Mesenchymal stem cell (in vitro differentiated cells and primary cell): Measurements from ENCODE around the gene RCAN3.
A peak's percentile ranks its signal among the peaks of the same experiment; 100 is the strongest.

Experiments
- DNase-seq: peaks from one replicate; pipeline ENCODE4 v3.0.0-alpha.2; 2013
- H2AFZ ChIP-seq: one replicate; pipeline ENCODE4 v1.6.1; 2013; ENCODE audit warnings: low read depth, mild to moderate bottlenecking, control low read depth, inconsistent platforms, low read length, moderate library complexity
- H2AK5ac ChIP-seq: 2 replicates; pipeline ENCODE4 v1.6.1; 2013; ENCODE audit warnings: low read length, moderate library complexity, mild to moderate bottlenecking, inconsistent platforms; ENCODE audit not compliant: severe bottlenecking
- H2BK120ac ChIP-seq: one replicate; pipeline ENCODE4 v1.6.1; 2013; ENCODE audit warnings: low read depth, mild to moderate bottlenecking, inconsistent platforms, low read length, moderate library complexity
- H2BK12ac ChIP-seq, 2 experiments: one replicate each; pipeline ENCODE4 v1.6.1; 2013; ENCODE audit warnings: inconsistent platforms in 2 of 2, low read length in 2 of 2, mild to moderate bottlenecking in 2 of 2, moderate library complexity in 2 of 2, control low read depth in 1 of 2
- H2BK15ac ChIP-seq: one replicate; pipeline ENCODE4 v1.6.1; 2013; ENCODE audit warnings: mild to moderate bottlenecking, low read depth, inconsistent platforms; ENCODE audit not compliant: poor library complexity, severe bottlenecking
- H2BK5ac ChIP-seq: 2 replicates; pipeline ENCODE4 v1.6.1; 2013; ENCODE audit warnings: low read depth, mild to moderate bottlenecking, low read length, control low read depth, inconsistent platforms; ENCODE audit not compliant: poor library complexity, severe bottlenecking
- H3K14ac ChIP-seq, 2 experiments: one replicate each; pipeline ENCODE4 v1.6.1; 2013; ENCODE audit warnings: inconsistent platforms in 2 of 2, low read length in 2 of 2, control low read depth in 1 of 2, mild to moderate bottlenecking in 1 of 2, moderate library complexity in 1 of 2
- H3K18ac ChIP-seq, 2 experiments: one replicate each; pipeline ENCODE4 v1.6.1; 2013; ENCODE audit warnings: inconsistent platforms in 2 of 2, low read length in 2 of 2, control low read depth in 1 of 2, low read depth in 1 of 2, mild to moderate bottlenecking in 1 of 2
- H3K23ac ChIP-seq, 2 experiments: one replicate each; pipeline ENCODE4 v1.6.1; 2013; ENCODE audit warnings: inconsistent platforms in 2 of 2, low read length in 2 of 2, mild to moderate bottlenecking in 2 of 2, moderate library complexity in 2 of 2, control low read depth in 1 of 2
- H3K27ac ChIP-seq: 2 replicates; pipeline ENCODE4 v1.5.1; 2013; ENCODE audit warnings: mild to moderate bottlenecking, moderate library complexity, low read length, control low read depth, inconsistent platforms; ENCODE audit not compliant: poor library complexity, severe bottlenecking
- H3K27me3 ChIP-seq, 2 experiments: 2 replicates each; pipeline versions ENCODE4 v1.6.1 to v1.7.0; 2013; ENCODE audit warnings: low read length in 2 of 2, mild to moderate bottlenecking in 2 of 2, moderate library complexity in 2 of 2, control low read depth in 1 of 2, inconsistent platforms in 1 of 2; ENCODE audit not compliant: control insufficient read depth in 1 of 2, insufficient read depth in 1 of 2
- H3K36me3 ChIP-seq, 2 experiments: 2 replicates each; pipeline versions ENCODE4 v1.6.1 to v1.7.0; 2013; ENCODE audit warnings: low read length in 2 of 2, control low read depth in 1 of 2, inconsistent platforms in 1 of 2, low read depth in 1 of 2, mild to moderate bottlenecking in 1 of 2; ENCODE audit not compliant: insufficient read depth in 2 of 2, control insufficient read depth in 1 of 2
- H3K4ac ChIP-seq, 2 experiments: one replicate each; pipeline ENCODE4 v1.6.1; 2013; ENCODE audit warnings: inconsistent platforms in 2 of 2, low read length in 2 of 2, mild to moderate bottlenecking in 2 of 2, moderate library complexity in 2 of 2, control low read depth in 1 of 2, low read depth in 1 of 2
- H3K4me1 ChIP-seq: 2 replicates; pipeline ENCODE4 v1.6.1; 2013; ENCODE audit warnings: low read depth, low read length, control low read depth; ENCODE audit not compliant: control insufficient read depth, insufficient read depth
- H3K4me2 ChIP-seq: 2 replicates; pipeline ENCODE4 v1.6.1; 2013; ENCODE audit warnings: low read length, mild to moderate bottlenecking, inconsistent platforms; ENCODE audit not compliant: poor library complexity, severe bottlenecking
- H3K4me3 ChIP-seq, 2 experiments: 2 replicates each; pipeline versions ENCODE4 v1.5.1 to v1.7.0; 2013; ENCODE audit warnings: low read length in 2 of 2, mild to moderate bottlenecking in 2 of 2, control low read depth in 1 of 2, low read depth in 1 of 2; ENCODE audit not compliant: insufficient read depth in 1 of 2
- H3K79me1 ChIP-seq: replicated peaks from 2 replicates; pipeline ENCODE4 v1.6.1; 2013; ENCODE audit warnings: mild to moderate bottlenecking, control low read depth, low read length, inconsistent platforms; ENCODE audit not compliant: poor library complexity, severe bottlenecking
- H3K9ac ChIP-seq: 2 replicates; pipeline ENCODE4 v1.7.0; 2013; ENCODE audit warnings: mild to moderate bottlenecking, low read length, moderate library complexity
- H3K9me3 ChIP-seq: 2 replicates; pipeline ENCODE4 v1.7.0; 2013; ENCODE audit warnings: mild to moderate bottlenecking, low read length; ENCODE audit not compliant: control insufficient read depth
- H4K8ac ChIP-seq: one replicate; pipeline ENCODE4 v1.6.1; 2013; ENCODE audit warnings: inconsistent platforms, mild to moderate bottlenecking, low read length, moderate library complexity
- H4K91ac ChIP-seq: one replicate; pipeline ENCODE4 v1.6.1; 2013; ENCODE audit warnings: mild to moderate bottlenecking, low read length, inconsistent platforms
- WGBS: methylation state at CpG from one replicate; pipeline ENCODE4 v1.1.7; 2013; ENCODE audit warnings: mixed read lengths; 5-methylcytosine and 5-hydroxymethylcytosine counted together

Gene RCAN3

GRCh38 chr1:24553931-24554330 is 51.3 kb downstream of the RCAN3 start:
- 100% methylated on average over 2 of the region's 3 CpGs for WGBS
- no peak overlapping the region for H2BK120ac ChIP-seq
- H3K79me1 ChIP-seq = no peaks in the 10 kb centered on the region
- H3K14ac ChIP-seq = no peak overlapping the region
- H3K36me3 ChIP-seq = no peaks in the 10 kb centered on the region
- peak overlapping the region in 1 of 2 experiments; percentile 7 for H2BK12ac ChIP-seq
- no peak overlapping the region for H3K4ac ChIP-seq
- H3K18ac ChIP-seq = no peak overlapping the region
- H2BK15ac ChIP-seq = no peak overlapping the region
- H4K8ac ChIP-seq = no peak overlapping the region
- peaks cover 29% of the 10 kb centered on the region for H3K4me1 ChIP-seq
- no peak overlapping the region for H2BK5ac ChIP-seq
- H3K4me3 ChIP-seq = no peak overlapping the region
- H4K91ac ChIP-seq = no peak overlapping the region
- no peak overlapping the region for H3K4me2 ChIP-seq
- no peak overlapping the region for H3K23ac ChIP-seq
- H3K27me3 ChIP-seq = peaks cover 18 to 83% of the 10 kb centered on the region in 2 experiments
- no peak overlapping the region for H3K27ac ChIP-seq
- H2AK5ac ChIP-seq = no peak overlapping the region
- DNase-seq = no peak
- H2AFZ ChIP-seq = no peak overlapping the region
- H3K9ac ChIP-seq = no peak overlapping the region
- H3K9me3 ChIP-seq = no peaks in the 10 kb centered on the region

GRCh38 chr1:24554714-24555113 is 52.1 kb downstream of the RCAN3 start:
- peaks cover 18 to 75% of the 10 kb centered on the region in 2 experiments for H3K27me3 ChIP-seq
- no peak overlapping the region for H3K18ac ChIP-seq
- no peak overlapping the region for H3K4me2 ChIP-seq
- no peak overlapping the region for H3K9ac ChIP-seq
- H4K8ac ChIP-seq = no peak overlapping the region
- 98% methylated on average over 4 of the region's 4 CpGs for WGBS
- H3K23ac ChIP-seq = no peak overlapping the region
- H2BK15ac ChIP-seq = no peak overlapping the region
- no peak for DNase-seq
- no peak overlapping the region for H2BK5ac ChIP-seq
- H3K27ac ChIP-seq = no peak overlapping the region
- no peak overlapping the region for H3K4ac ChIP-seq
- no peaks in the 10 kb centered on the region for H3K36me3 ChIP-seq
- H3K79me1 ChIP-seq = no peaks in the 10 kb centered on the region
- H2BK12ac ChIP-seq = no peak overlapping the region
- no peak overlapping the region for H2AK5ac ChIP-seq
- peaks cover 36% of the 10 kb centered on the region for H3K4me1 ChIP-seq
- no peak overlapping the region for H2BK120ac ChIP-seq
- H2AFZ ChIP-seq = no peak overlapping the region
- H3K4me3 ChIP-seq = no peak overlapping the region
- H3K14ac ChIP-seq = no peak overlapping the region
- H4K91ac ChIP-seq = no peak overlapping the region
- H3K9me3 ChIP-seq = no peaks in the 10 kb centered on the region

- Histone ChIP-seq H4K8ac (no peak within 1 kb of the TSS), H3K36me3 (no peaks in the 10 kb centered on the region), H3K9ac (no peak within 1 kb of the TSS), H2AFZ (no peak within 1 kb of the TSS), H3K14ac (peak within 1 kb of the TSS in 1 of 2 experiments; percentile 90), H2AK5ac (no peak within 1 kb of the TSS), H2BK5ac (no peak within 1 kb of the TSS), H3K4me3 (peak within 1 kb of the TSS in 1 of 2 experiments; percentile 43), H3K4me1 (peaks cover 36% of the 10 kb centered on the region), H3K4me2 (peak within 1 kb of the TSS; percentile 75), H3K27me3 (peaks cover 18 to 73% of the 10 kb centered on the region in 2 experiments), H2BK120ac (no peak within 1 kb of the TSS), H2BK12ac (peak within 1 kb of the TSS in 1 of 2 experiments; percentile 34), H3K9me3 (no peaks in the 10 kb centered on the region), H3K23ac (no peak within 1 kb of the TSS), H4K91ac (peak within 1 kb of the TSS; percentile 20), H3K4ac (no peak within 1 kb of the TSS), H3K79me1 (no peaks in the 10 kb centered on the region), H2BK15ac (peak within 1 kb of the TSS; percentile 52), H3K27ac (no peak within 1 kb of the TSS), H3K18ac (no peak within 1 kb of the TSS)
- 2% methylated on average over 52 of the region's 61 CpGs for WGBS
- no peak for DNase-seq
Measured at GRCh38 chr1:24555591-24556413, 53.2 kb downstream of the RCAN3 start, which contains the start of gene NCMAP. Gene NCMAP, plus strand, starts transcription at chr1:24556087. Its CDS starts 39,344 bp downstream, at chr1:24595431.

- Histone ChIP-seq H3K79me1 (no peaks in the 10 kb centered on the region), H3K18ac (no peak overlapping the region), H3K14ac (peak overlapping the region in 1 of 2 experiments; percentile 90), H3K23ac (no peak overlapping the region), H3K4me3 (peak overlapping the region in 1 of 2 experiments; percentile 43), H2AK5ac (no peak overlapping the region), H2BK120ac (no peak overlapping the region), H3K9me3 (no peaks in the 10 kb centered on the region), H2BK15ac (peak overlapping the region; percentile 52), H3K27ac (no peak overlapping the region), H2BK12ac (no peak overlapping the region), H4K8ac (no peak overlapping the region), H3K9ac (no peak overlapping the region), H2BK5ac (no peak overlapping the region), H3K36me3 (no peaks in the 10 kb centered on the region), H3K27me3 (peaks cover 18 to 67% of the 10 kb centered on the region in 2 experiments), H2AFZ (no peak overlapping the region), H3K4me1 (peaks cover 36% of the 10 kb centered on the region), H3K4me2 (peak overlapping the region; percentile 75), H3K4ac (no peak overlapping the region), H4K91ac (no peak overlapping the region)
- WGBS = 62% methylated on average over 19 of the region's 19 CpGs
- DNase-seq = no peak
Measured at GRCh38 chr1:24556414-24556795, 53.8 kb downstream of the RCAN3 start.
